Stimulated activated CD8-positive, alpha-beta memory T cell treated with anti-CD3 and anti-CD28 coated beads, Interleukin-12 subunit alpha, Interleukin-12 subunit beta, amount 100 ng/mL, for 24 hours (primary cell): Measurements from ENCODE around the gene SLC25A2.

Experiments
- DNase-seq: peaks from one replicate; pipeline ENCODE4 v3.0.0-alpha.2; 2020; ENCODE audit errors: extremely low read depth

The SLC25A2 gene

DNA sequence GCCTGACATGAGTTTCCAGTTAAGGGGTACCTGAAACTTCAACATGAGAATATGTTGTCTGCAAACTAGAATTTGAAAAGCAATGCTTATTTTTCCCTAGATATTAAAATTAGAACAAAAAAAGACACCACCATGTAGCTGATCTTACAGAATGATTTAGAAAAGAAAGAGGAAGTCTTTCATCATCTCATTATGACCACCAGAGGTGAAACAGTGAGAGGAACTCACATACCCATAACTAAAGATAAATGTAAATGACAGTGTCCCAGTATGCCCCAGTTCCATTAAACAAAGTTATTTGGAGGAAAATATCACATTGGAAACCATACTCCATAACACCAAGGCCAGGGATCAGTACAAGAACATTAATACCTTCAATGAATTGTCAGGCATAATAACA lies 9.9 kb upstream of the SLC25A2 start:
- no peak for DNase-seq

DNA sequence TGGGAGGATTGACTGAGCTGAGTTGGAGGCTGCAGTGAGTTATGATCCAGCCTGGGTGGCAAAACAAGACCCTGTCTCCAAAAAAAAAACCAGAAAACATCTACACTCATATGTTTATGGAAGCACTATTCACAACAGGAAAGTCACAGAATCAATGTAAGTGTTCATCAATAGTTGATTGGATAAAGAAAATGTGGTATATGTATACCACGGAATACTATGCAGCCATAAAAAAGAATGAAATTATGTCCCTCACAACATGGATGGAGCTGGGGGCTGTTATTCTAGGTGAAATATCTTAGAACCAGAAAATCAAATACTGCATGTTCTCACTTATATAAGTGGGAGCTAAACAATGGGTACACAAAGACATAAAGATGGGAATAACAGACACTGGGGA lies 2.8 kb upstream of the SLC25A2 start:
- no peak for DNase-seq

DNA sequence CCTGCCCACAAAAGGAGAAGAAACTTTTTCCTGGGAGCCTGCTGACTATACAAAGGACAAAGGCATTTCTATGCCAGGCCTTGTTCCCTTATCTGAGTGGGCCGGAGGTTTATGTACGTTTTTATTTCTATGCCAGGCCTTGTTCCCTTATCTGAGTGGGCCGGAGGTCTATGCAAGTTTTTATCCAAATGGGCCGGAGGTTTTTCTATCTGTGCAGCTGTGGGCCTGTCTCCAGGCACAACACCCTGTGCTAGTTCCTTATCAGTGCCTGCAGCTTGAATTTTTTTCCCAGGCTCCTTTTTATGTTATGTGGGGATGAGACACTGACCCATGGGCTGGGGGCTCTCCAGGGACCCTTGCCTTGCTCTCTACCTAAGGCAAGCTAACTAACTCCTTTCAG lies 5.5 kb downstream of the SLC25A2 start:
- DNase-seq, result no peak

DNA sequence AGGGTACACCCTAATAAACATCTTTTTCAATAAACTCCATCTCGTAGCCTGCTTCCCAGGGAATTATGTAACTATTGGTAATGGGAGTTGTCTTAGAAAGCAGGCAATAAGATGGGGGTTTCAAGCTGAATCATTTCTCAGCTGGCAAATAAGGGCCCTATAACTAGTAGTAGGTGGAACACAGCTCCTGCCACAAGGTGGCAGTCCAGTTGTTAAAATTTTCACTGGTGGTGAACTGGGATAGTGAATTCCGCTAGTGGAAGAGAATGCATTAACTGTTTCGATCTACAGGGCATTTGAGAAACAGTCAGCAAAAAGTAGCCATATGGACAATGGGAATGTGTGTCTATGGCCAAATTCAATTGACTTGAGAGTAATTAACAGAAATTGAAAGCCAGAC lies 30.9 kb downstream of the SLC25A2 start:
- DNase-seq, result no peak

DNA sequence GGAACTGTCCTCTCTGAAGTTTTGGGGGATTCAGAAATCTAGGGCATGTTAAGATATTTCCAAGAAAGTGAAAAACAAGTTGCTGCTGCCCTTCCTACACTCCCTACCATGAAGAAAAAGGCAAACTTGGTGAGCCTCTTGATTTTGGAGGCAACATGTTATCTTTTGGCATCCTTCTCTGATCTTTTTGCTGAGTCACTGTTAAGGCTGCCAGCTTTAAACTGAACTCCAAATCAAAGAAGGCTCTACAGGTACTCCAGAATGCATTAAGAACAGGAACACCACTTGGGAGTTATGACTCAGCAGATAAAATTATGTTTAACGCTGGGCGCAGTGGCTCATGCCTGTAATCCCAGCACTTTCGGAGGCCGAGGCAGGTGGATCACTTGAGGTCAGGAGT lies 34.7 kb downstream of the SLC25A2 start:
- DNase-seq, result no peak

DNA sequence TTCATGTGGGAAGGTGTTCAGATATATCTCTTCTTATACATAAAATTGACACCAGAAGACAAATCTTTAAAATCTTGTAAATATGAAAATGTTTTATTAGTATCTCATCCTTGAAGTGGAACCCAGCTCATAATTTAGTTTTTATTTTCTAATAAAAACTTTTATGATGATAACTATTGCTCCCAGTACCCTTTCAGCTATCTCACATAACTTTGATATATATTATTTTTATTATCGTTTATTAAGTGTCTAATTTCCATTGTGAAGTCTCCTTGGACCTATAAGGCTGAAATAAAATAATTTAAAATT lies 42.7 kb downstream of the SLC25A2 start:
- DNase-seq, result no peak

DNA sequence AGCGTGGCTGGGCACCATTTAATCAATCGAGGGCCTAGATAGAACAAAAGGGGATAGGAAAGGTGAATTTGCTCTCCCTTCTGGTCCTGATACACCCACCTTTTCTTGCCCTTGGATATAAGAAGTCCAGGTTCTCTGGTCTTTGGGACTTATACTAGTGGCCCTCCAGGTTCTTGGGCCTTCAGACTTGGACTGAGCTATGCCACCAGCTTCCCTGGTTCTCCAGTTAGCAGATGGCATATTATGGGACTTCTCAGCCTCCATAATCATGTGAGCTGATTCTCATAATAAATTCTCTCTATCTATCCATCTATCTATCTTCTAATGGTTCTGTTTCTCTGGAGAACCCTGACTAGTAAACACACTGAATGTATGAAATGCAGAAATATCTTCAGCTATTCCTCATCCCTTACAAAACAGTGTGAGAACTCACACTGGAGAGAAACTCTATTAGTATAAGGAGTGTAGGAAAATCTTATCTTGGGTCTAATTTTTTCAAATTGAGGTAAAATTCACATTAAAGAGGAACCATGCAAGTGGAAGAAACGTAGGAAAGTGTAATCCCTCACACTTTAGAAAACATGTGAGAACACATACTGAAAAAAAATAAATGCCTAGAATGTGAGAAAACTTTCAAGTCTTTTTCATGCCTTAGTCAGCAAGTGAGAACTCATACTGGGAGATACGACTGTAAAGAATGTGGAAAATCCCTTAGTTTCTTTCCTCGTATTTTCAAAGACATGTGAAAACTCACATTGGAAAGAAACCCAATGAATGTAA lies 43.2 kb downstream of the SLC25A2 start:
- DNase-seq, result no peak

DNA sequence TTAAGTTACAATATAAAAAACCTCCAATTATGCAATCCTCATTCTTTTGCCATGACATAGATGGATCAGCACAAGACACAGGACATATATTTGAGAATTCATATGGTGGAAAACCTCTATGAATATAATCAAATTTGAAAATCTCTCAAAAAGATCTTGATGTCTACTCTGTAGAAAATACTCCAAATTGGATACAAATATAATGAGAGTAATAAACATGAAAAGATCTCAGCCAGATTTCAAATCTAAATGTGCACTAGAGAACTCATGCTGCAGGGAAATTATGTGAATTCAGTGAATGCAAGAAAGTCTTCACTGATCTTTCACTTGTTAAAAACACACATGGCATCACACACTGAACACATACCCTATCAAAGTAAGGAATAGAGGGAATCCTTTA lies 44.9 kb downstream of the SLC25A2 start:
- DNase-seq, result no peak

DNA sequence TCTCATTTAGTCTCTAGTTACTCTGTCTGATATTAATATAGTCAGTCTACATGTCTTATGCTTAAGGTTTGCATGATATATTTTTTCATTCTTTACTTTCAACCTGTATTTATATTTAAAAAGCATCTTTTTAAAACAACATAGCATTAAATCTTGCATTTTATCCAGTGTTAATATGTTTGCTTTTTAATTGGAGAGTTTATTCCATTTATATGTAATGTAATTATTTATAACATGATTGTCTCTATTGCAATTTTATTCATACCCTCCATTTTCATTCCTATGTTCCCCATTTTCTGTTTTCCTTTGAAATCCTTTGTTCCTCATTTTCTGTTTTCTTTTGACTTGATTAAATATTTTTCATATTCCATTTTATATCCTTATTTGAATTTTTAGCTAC lies 45.4 kb downstream of the SLC25A2 start:
- DNase-seq, result no peak
